Measurements from ENCODE around the gene ZBTB38.

DNA sequence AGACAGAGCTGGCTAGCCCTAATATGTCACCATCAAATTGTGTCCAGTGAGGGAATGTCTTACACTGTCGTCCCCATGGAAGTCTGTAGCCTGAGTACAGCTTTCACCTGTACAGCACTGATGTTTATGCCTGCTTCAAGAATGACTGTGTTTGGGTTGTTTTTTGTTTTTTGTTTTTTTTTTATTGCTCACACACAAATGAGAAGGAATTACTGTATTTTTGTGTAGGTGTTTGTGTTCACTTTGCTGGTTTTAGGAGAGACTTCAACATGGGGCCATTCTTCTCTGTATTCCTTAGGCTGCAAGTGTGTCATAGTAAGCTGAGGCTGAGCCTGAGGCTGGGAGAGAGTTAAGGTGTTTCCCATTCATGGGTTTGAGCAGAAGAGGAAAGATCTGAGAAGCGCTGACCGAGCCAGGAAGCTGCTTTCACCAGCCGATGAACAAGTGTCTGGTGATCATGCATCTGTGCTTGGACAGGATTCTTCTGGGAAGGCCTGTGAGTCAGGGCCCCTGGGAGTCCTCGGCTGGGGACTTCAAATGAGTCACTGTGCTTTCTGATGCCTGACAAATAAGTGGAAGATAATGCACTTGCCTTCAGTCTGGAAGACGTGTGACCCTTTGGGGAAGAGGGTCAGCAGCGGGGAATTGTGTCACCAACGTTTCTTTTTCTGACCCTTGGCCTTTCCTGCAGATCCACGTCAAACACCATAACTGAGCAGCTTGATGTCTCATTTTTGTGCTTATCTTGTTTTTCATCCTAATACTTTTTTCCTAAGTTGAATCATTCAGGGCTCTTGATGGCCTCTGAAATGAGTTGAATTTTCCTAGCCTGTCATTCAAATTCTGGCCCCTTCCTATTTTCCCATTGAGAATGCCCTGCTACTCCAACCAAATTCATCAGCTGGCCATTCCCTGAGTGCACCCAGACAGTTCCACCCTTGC, 36.7 kb upstream of the ZBTB38 start:
- TF ChIP-seq, protein P1, sequence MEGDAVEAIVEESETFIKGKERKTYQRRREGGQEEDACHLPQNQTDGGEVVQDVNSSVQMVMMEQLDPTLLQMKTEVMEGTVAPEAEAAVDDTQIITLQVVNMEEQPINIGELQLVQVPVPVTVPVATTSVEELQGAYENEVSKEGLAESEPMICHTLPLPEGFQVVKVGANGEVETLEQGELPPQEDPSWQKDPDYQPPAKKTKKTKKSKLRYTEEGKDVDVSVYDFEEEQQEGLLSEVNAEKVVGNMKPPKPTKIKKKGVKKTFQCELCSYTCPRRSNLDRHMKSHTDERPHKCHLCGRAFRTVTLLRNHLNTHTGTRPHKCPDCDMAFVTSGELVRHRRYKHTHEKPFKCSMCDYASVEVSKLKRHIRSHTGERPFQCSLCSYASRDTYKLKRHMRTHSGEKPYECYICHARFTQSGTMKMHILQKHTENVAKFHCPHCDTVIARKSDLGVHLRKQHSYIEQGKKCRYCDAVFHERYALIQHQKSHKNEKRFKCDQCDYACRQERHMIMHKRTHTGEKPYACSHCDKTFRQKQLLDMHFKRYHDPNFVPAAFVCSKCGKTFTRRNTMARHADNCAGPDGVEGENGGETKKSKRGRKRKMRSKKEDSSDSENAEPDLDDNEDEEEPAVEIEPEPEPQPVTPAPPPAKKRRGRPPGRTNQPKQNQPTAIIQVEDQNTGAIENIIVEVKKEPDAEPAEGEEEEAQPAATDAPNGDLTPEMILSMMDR (IDR thresholded peaks at IDR 0.05 in 8 of 11, conservative IDR thresholded peaks at IDR 0.05 in 3 of 11) = no peak
- no peak for TF ChIP-seq POLR2AphosphoS5 (IDR thresholded peaks at IDR 0.05)
